Embryonic facial prominence (tissue), 1 donor: ENCODE results near the gene BMPR1A.
"Not testable (repeated sequence)": the region's sequence is repeated elsewhere in the genome, so short reads cannot be mapped to it uniquely, and the experiment has no call there.

ENCODE experiments used
- DNase-seq: peaks from one replicate; pipeline ENCODE4 v3.0.0-alpha.2; 2016; ENCODE audit errors: extremely low spot score

BMPR1A gene

GRCh38 chr10:86878983-86879713 is 122.7 kb downstream of the BMPR1A start:
- DNase-seq: no peak

GRCh38 chr10:86880971-86881370 is 124.6 kb downstream of the BMPR1A start:
- no peak for DNase-seq

GRCh38 chr10:86888585-86889381 is 132.4 kb downstream of the BMPR1A start:
- DNase-seq: no peak

GRCh38 chr10:86889997-86890396 is 133.6 kb downstream of the BMPR1A start:
- no peak for DNase-seq

- no peak for DNase-seq
Measured at GRCh38 chr10:86898511-86898910, 142.1 kb downstream of the BMPR1A start.

GRCh38 chr10:86899132-86899531 is 142.7 kb downstream of the BMPR1A start:
- DNase-seq: no peak

- DNase-seq: no peak
Measured at GRCh38 chr10:86899670-86900276, 143.4 kb downstream of the BMPR1A start.

GRCh38 chr10:86900955-86901354 is 144.5 kb downstream of the BMPR1A start:
- no peak for DNase-seq

- DNase-seq: no peak
Measured at GRCh38 chr10:86904600-86904999, 148.2 kb downstream of the BMPR1A start.

GRCh38 chr10:86905429-86905828 is 149.0 kb downstream of the BMPR1A start:
- DNase-seq: no peak

GRCh38 chr10:86914734-86915133 is 158.3 kb downstream of the BMPR1A start:
- DNase-seq: no peak

GRCh38 chr10:86918022-86918471 is 161.6 kb downstream of the BMPR1A start:
- no peak for DNase-seq

- no peak for DNase-seq
Measured at GRCh38 chr10:86922553-86922961, 166.1 kb downstream of the BMPR1A start.

GRCh38 chr10:86929468-86930380 is 173.3 kb downstream of the BMPR1A start:
- DNase-seq: no peak

- DNase-seq: no peak
Measured at GRCh38 chr10:86931872-86932271, 175.5 kb downstream of the BMPR1A start.

GRCh38 chr10:86932674-86933073 is 176.3 kb downstream of the BMPR1A start:
- no peak for DNase-seq

GRCh38 chr10:86934162-86934711 is 177.8 kb downstream of the BMPR1A start:
- not testable (repeated sequence) for DNase-seq

GRCh38 chr10:86936661-86937501 is 180.5 kb downstream of the BMPR1A start:
- no peak for DNase-seq

GRCh38 chr10:86937502-86938154 is 181.2 kb downstream of the BMPR1A start:
- DNase-seq: no peak

GRCh38 chr10:86938260-86938659 is 181.8 kb downstream of the BMPR1A start:
- DNase-seq: no peak
